ENCODE results near the gene LMOD2.

Gene LMOD2, protein sequence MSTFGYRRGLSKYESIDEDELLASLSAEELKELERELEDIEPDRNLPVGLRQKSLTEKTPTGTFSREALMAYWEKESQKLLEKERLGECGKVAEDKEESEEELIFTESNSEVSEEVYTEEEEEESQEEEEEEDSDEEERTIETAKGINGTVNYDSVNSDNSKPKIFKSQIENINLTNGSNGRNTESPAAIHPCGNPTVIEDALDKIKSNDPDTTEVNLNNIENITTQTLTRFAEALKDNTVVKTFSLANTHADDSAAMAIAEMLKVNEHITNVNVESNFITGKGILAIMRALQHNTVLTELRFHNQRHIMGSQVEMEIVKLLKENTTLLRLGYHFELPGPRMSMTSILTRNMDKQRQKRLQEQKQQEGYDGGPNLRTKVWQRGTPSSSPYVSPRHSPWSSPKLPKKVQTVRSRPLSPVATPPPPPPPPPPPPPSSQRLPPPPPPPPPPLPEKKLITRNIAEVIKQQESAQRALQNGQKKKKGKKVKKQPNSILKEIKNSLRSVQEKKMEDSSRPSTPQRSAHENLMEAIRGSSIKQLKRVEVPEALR

DNA sequence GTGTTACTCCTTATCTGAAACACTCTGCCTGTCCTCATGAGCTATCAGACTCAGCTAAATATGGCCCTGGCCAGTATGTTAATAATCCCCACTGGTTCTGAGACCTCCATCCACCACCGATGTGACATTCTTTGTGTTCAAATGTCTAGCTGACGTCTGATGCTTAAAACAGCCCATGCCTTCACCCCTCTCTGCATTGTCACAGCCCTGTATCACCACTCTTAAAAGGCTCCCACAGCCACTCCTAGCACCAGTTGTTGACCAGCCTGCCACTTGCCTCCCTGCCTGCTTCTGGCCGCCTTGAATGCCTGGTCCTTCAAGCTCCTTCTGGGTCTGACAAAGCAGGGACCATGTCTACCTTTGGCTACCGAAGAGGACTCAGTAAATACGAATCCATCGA is at the start of gene LMOD2:
Gene LMOD2 (plus strand): TSS at position 253 of the 400 bp plus-strand sequence. CDS start 98 bp downstream, at position 351.
- Mint-ChIP-seq H3K27me3 (peaks cover 25% of the 10 kb centered on the region), H3K4me3 (no peak within 1 kb of the TSS), H3K36me3 (ENCODE audit: low read depth) (no peaks in the 10 kb centered on the region), H3K27ac (no peak within 1 kb of the TSS), H3K4me1 (ENCODE audit: low read depth) (no peaks in the 10 kb centered on the region), H3K9me3 (no peaks in the 10 kb centered on the region)

DNA sequence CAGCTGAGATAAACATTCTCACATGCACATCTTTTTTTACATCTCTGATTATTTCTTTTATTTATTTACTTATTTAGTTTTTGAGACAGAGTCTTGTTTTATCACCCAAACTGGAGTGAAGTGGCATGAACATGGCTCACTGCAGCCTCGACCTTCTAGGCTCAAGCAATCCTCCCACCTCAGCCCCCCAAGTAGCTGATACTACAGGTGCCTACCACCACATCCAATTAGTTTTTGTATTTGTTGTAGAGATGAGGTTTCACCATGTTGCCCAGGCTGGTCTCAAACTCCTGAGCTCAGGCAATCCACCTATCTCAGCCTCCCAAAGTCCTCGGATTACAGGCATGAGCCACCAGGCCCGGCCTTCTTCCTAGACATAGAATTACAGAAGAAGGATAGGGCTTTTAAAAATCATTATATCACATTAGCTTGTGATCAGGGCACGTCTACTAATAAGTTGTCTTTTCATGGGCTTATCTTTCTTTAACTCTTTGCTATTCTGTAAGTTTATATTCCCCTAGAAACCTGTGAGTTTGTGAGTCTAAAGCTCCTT is 48.2 kb upstream of the LMOD2 start:
- Mint-ChIP-seq H3K4me3 (no peak overlapping the region), H3K9me3 (no peaks in the 10 kb centered on the region), H3K27ac (no peak overlapping the region), H3K27me3 (peaks cover 9% of the 10 kb centered on the region), H3K36me3 (ENCODE audit: low read depth) (no peaks in the 10 kb centered on the region), H3K4me1 (ENCODE audit: low read depth) (no peaks in the 10 kb centered on the region)

DNA sequence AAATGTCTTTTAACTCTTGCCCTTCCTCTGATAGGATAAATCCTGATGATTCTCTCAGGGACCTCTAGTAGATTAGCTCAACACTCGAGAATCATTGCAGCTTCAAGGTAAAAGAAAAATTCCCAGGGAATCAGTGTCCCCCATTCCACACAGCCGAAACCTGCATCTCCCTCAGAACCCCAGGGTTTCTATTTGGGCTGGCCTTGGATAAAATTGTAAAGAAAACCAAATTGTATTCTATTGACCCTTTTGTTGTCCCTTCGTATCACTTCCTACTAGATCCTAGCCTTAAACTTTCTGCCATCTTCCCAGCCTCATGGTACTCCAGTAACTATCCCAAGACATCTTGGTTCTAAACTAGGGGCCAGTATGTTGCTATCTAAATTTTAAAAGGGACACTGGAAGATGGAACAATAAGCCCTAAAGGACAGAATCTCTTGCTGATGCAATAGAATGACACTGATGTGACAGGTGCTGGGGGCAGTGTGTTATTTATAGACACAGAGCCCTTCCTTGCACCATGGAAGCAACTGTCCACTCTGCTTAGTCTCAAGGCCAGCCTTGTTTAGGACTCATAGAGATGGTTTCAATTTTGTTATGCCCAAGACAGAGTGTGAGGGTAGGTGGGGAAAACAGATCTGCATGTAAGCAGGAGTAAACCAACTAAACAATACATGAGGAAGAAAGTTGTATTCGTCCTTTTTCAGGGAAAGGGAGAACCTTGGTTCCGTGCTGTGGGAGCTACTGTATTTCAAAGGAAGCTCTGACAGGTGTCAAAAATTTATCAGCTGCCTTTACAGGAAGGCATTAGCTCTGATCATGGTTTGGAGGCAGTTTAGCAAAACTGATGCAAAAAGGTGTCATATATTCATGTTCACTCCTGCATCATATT is 46.4 kb upstream of the LMOD2 start:
- Mint-ChIP-seq H3K4me1 (ENCODE audit: low read depth) (no peaks in the 10 kb centered on the region), H3K4me3 (no peak overlapping the region), H3K27ac (no peak overlapping the region), H3K27me3 (peaks cover 12% of the 10 kb centered on the region), H3K36me3 (ENCODE audit: low read depth) (no peaks in the 10 kb centered on the region), H3K9me3 (no peaks in the 10 kb centered on the region)

DNA sequence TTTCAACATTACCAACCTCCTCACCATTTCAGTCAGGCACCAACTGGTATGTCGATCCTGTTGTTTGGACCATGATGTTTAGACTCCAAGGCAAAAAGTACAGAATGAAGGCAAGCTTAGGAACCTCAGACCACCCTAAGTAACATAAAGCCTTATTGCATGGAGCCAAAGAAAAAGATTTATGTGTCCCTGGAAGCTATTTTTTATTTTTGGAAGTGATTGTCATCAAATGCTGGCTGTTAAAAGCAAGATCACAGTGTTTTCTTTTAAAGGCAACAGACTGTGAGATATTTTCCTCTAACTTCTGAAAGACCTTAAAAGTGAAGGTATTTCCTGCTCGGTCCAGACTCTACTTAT is 45.8 kb upstream of the LMOD2 start:
- Mint-ChIP-seq H3K36me3 (ENCODE audit: low read depth) (no peaks in the 10 kb centered on the region), H3K27ac (no peak overlapping the region), H3K4me3 (no peak overlapping the region), H3K27me3 (peaks cover 12% of the 10 kb centered on the region), H3K4me1 (ENCODE audit: low read depth) (no peaks in the 10 kb centered on the region), H3K9me3 (no peaks in the 10 kb centered on the region)

DNA sequence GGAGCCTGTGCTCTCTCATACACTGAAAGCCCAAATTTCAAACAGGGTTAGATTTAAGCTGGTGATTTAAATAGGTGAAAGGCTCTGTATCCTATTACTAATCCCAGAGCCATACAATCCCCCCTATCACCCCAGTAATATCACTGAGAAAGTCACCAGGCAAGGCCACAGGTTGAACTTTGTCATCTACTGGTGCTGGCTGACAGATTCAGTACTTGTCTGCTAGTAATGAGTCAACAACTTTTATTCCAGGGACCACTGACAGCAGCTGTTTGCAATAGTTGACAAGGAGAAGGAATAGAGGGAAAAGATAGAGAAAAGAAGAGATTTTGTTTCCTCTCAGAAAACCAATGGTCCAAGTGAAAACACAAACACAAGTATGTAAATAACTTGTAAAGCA is 43.6 kb upstream of the LMOD2 start:
- no peak overlapping the region for H3K27ac Mint-ChIP-seq
- H3K36me3 Mint-ChIP-seq (ENCODE audit: low read depth): no peaks in the 10 kb centered on the region
- no peaks in the 10 kb centered on the region for H3K9me3 Mint-ChIP-seq
- peaks cover 16% of the 10 kb centered on the region for H3K27me3 Mint-ChIP-seq
- no peak overlapping the region for H3K4me3 Mint-ChIP-seq
- no peaks in the 10 kb centered on the region for H3K4me1 Mint-ChIP-seq (ENCODE audit: low read depth)

DNA sequence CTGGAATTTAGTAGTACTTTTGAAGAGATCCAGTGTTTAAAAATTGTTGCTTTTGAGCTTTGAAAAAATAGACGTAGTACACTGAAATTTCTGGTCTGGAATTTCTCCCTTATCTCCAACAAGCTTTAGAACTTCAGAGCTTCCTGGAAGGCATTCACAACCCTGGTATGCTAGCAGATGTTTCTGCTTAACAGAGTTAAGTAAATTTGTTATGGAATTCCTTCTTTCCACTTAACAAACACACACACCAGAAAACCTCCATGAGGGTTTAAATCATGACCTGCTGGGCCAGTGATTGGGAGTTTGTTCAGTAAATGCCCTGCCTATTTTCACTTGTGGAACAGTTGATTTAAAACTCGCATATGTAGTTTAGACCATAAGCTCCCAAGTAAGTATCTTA is 40.3 kb upstream of the LMOD2 start:
- no peak overlapping the region for H3K4me3 Mint-ChIP-seq
- H3K36me3 Mint-ChIP-seq (ENCODE audit: low read depth): no peaks in the 10 kb centered on the region
- no peaks in the 10 kb centered on the region for H3K4me1 Mint-ChIP-seq (ENCODE audit: low read depth)
- no peak overlapping the region for H3K27ac Mint-ChIP-seq
- peaks cover 24% of the 10 kb centered on the region for H3K27me3 Mint-ChIP-seq
- H3K9me3 Mint-ChIP-seq: no peaks in the 10 kb centered on the region

DNA sequence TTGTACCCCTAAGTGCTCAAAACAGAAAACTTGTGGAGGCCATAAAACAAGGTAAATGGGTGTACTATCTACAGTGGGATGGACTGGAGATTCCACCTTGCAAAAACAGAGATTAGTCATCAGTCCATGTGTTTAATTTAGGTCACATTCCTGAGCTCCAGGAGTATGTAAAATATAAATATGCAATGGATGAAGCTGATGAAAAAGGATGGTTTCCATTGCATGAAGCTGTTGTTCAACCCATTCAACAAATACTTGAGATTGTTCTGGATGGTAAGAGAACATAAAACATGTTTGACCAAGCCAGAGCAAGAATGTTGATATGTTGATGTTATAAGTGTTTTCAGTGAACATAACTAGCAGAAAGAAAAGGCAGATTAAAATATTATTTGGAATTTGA is 39.4 kb upstream of the LMOD2 start:
- Mint-ChIP-seq H3K9me3 (no peaks in the 10 kb centered on the region), H3K4me3 (no peak overlapping the region), H3K27me3 (peaks cover 21% of the 10 kb centered on the region), H3K4me1 (ENCODE audit: low read depth) (no peaks in the 10 kb centered on the region), H3K36me3 (ENCODE audit: low read depth) (no peaks in the 10 kb centered on the region), H3K27ac (no peak overlapping the region)

DNA sequence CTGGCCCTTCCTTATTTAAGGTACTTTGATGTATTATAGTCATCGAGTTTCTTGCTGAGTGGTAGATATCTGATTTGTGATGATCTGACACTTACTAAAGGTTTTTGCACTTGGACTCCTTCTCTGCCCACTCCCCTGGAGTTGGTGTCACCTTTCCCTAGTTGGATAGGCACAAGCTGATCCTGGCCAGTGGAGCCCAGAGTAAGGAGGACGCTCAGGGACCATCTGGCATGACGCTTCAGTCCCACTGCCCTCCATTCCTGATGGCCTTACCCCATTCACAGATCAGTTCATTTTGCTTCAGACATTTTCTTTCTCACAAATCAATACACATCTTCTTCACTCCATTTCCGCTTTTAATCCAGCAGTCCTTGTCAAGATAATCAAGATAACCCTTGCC is 34.0 kb upstream of the LMOD2 start:
- Mint-ChIP-seq H3K27ac (no peak overlapping the region), H3K36me3 (ENCODE audit: low read depth) (no peaks in the 10 kb centered on the region)

DNA sequence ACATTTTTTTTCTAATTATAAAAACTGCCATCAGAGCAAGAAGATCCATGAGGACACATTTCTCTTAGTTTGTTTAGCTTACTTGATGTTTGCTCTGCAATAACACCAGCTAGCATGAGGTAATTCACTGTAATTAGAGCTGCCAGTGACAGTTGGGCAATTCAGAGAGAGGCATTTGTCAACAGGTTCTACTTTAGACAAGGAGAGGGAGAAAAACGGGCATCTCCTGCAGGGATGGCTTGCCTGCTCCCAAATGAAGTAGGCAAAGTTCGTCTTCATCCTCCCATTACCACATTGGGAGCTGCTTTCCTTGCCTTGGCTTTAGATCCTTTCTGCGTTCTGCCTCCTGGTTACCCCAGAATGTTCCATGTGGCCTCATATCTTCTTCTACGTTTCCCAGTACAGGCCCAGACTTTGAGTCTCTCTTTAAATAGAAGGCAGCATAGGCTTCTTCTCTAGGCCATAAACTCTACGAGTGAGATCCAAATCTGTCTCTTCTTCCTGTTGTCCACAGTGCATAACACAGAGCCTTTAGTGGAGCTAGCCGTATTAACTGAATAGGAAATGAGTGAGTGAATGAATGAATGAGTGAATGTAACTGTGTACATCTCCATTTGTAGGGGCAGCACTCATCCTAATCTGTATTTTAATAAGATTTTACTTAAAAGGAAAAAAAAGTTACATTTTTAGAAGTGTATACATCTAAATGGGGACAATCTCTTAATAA is 32.8 kb upstream of the LMOD2 start:
- Mint-ChIP-seq H3K4me3 (no peak overlapping the region), H3K9me3 (no peaks in the 10 kb centered on the region), H3K36me3 (ENCODE audit: low read depth) (no peaks in the 10 kb centered on the region), H3K4me1 (ENCODE audit: low read depth) (no peaks in the 10 kb centered on the region), H3K27ac (no peak overlapping the region), H3K27me3 (peaks cover 7% of the 10 kb centered on the region)

More for the DNA sequence above, 34.0 kb upstream of the LMOD2 start:
- H3K4me1 Mint-ChIP-seq (ENCODE audit: low read depth): no peaks in the 10 kb centered on the region
- no peaks in the 10 kb centered on the region for H3K9me3 Mint-ChIP-seq
- no peak overlapping the region for H3K4me3 Mint-ChIP-seq
- H3K27me3 Mint-ChIP-seq: peaks cover 7% of the 10 kb centered on the region

DNA sequence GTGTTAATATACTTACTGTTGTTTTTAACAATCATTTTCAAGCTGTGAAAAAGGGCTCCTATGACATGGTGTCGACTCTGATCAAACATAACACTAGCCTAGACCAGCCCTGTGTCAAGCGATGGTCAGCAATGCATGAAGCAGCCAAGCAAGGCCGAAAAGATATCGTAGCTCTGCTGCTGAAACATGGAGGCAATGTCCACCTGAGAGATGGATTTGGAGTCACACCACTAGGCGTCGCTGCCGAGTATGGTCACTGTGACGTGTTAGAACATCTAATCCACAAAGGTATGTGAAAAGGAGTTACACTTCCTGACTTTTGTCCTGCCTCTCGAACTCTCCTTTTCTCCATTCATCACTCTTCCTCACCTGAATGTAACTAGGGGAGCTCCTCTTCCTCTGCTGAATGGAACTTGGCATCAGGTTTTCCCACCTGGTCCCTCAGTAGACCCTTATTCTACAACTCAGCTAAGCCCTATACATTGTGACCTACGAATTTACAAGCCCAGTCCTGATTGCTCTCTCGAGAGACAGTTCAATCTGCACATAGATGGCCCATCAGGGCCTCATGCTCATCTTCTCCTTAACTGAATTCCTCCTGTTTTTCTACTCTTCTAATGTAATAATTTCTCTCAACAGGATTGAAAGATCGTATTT is 31.0 kb upstream of the LMOD2 start:
- H3K4me1 Mint-ChIP-seq (ENCODE audit: low read depth): no peaks in the 10 kb centered on the region
- H3K36me3 Mint-ChIP-seq (ENCODE audit: low read depth): no peaks in the 10 kb centered on the region
- H3K27me3 Mint-ChIP-seq: peaks cover 6% of the 10 kb centered on the region
- no peaks in the 10 kb centered on the region for H3K9me3 Mint-ChIP-seq
- no peak overlapping the region for H3K27ac Mint-ChIP-seq
- no peak overlapping the region for H3K4me3 Mint-ChIP-seq

DNA sequence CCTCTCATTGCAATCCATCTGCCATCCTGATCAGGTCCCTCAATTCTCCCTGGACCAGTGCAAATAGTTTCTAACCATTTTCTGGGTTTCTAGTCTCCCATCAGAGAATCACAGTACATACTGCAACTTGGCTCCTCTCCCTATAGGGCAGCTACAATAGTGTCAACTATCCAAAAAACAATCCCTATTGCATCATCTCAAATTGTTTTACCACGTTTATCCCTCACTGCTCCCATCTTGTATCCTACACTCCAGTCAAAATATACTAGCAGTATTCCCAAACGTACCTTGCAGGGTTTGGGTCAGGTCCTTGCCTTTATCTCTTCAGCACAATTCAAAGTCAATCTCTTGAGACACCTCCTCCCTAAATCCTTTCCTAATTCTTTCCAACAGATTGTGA is 30.4 kb upstream of the LMOD2 start:
- no peak overlapping the region for H3K27ac Mint-ChIP-seq
- no peaks in the 10 kb centered on the region for H3K4me1 Mint-ChIP-seq (ENCODE audit: low read depth)
- H3K27me3 Mint-ChIP-seq: peaks cover 4% of the 10 kb centered on the region
- no peak overlapping the region for H3K4me3 Mint-ChIP-seq
- H3K9me3 Mint-ChIP-seq: no peaks in the 10 kb centered on the region
- no peaks in the 10 kb centered on the region for H3K36me3 Mint-ChIP-seq (ENCODE audit: low read depth)

DNA sequence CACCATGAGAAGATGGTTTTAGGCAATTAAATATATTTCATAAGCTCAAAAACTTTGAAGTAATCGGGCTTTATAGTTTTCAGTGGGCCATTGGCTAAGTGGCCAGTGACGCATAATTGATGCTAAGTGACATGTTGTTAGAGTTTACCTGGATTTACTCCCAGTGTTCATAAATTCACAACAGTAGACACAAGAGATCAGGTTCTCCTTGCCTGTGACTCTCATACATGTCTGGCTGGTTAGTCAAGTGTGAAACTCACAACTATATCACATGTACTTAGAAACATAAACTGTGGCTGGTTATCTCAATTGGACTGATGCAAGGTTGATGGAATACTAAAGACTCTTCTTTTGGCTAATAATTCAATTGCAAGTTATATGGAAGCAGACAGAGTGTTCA is 27.8 kb upstream of the LMOD2 start:
- Mint-ChIP-seq H3K36me3 (ENCODE audit: low read depth) (no peaks in the 10 kb centered on the region), H3K4me1 (ENCODE audit: low read depth) (no peaks in the 10 kb centered on the region), H3K4me3 (no peak overlapping the region), H3K27me3 (peaks cover 10% of the 10 kb centered on the region), H3K9me3 (no peaks in the 10 kb centered on the region), H3K27ac (no peak overlapping the region)

DNA sequence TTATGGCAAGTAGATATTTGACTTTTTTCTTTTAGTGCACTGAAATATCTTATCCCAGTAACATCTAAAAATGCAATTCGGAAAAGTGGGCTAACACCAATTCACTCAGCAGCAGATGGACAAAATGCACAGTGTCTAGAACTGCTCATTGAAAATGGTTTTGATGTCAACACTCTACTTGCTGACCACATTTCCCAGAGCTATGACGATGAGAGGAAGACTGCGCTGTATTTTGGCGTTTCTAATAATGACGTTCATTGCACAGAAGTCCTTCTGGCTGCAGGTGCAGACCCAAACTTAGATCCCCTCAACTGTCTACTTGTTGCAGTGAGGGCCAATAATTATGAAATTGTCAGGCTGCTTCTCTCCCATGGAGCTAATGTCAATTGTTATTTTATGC is 26.8 kb upstream of the LMOD2 start:
- H3K27ac Mint-ChIP-seq: no peak overlapping the region
- H3K4me1 Mint-ChIP-seq (ENCODE audit: low read depth): no peaks in the 10 kb centered on the region
- H3K4me3 Mint-ChIP-seq: no peak overlapping the region
- H3K27me3 Mint-ChIP-seq: peaks cover 10% of the 10 kb centered on the region
- no peaks in the 10 kb centered on the region for H3K9me3 Mint-ChIP-seq
- H3K36me3 Mint-ChIP-seq (ENCODE audit: low read depth): no peaks in the 10 kb centered on the region

DNA sequence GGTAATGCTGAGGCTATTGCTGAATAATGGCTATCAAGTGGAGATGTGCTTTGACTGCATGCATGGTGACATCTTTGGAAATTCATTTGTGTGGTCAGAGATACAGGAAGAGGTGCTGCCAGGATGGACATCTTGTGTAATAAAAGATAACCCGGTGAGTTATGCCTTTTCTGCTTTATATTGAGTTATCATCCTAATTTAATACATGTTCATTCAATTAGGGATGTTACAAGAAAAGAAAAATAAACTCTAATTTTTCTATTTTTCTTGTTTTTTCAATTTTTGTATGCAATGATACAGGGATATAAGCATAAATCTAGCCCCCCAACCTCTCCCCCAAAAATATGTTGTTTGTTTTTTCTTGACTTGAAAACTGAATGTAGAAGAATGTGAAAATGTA is 26.4 kb upstream of the LMOD2 start:
- no peaks in the 10 kb centered on the region for H3K9me3 Mint-ChIP-seq
- no peak overlapping the region for H3K4me3 Mint-ChIP-seq
- H3K27ac Mint-ChIP-seq: no peak overlapping the region
- no peaks in the 10 kb centered on the region for H3K4me1 Mint-ChIP-seq (ENCODE audit: low read depth)
- H3K36me3 Mint-ChIP-seq (ENCODE audit: low read depth): no peaks in the 10 kb centered on the region
- peaks cover 10% of the 10 kb centered on the region for H3K27me3 Mint-ChIP-seq
